ENCODE measurements around the gene CLDN24. TPM values are rescaled to one million over a fixed set of nuclear protein-coding genes. Genes with fewer than 3 reads are reported as not detected.
"Not testable (repeated sequence)": the region's sequence is repeated elsewhere in the genome, so short reads cannot be mapped to it uniquely, and the experiment has no call there.

CLDN24 gene
- total RNA-seq, 1 donor from 2014 or later, result not detected

DNA sequence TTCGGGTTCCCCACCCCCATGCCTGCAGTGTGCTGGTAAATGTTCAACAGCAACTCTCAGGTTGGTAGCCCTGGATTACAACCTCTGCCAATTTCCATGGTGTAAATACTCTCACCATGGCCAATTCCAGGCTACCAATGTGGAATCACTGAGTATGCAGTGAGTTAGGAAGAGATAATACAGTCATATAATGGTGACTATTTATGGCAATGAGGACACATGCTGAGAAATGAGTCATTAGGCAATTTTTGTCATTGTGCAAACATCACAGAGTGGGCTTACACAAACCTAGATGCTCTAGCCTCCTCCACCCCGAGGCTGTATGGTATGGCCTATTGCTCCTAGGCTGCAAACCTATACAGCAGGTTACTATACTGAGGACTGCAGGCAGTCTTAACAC is 4.6 kb upstream of the CLDN24 start:
- TF ChIP-seq, protein P1, sequence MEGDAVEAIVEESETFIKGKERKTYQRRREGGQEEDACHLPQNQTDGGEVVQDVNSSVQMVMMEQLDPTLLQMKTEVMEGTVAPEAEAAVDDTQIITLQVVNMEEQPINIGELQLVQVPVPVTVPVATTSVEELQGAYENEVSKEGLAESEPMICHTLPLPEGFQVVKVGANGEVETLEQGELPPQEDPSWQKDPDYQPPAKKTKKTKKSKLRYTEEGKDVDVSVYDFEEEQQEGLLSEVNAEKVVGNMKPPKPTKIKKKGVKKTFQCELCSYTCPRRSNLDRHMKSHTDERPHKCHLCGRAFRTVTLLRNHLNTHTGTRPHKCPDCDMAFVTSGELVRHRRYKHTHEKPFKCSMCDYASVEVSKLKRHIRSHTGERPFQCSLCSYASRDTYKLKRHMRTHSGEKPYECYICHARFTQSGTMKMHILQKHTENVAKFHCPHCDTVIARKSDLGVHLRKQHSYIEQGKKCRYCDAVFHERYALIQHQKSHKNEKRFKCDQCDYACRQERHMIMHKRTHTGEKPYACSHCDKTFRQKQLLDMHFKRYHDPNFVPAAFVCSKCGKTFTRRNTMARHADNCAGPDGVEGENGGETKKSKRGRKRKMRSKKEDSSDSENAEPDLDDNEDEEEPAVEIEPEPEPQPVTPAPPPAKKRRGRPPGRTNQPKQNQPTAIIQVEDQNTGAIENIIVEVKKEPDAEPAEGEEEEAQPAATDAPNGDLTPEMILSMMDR (IDR thresholded peaks at IDR 0.05; ENCODE audit: unreplicated experiment), result no peak
- H3K4me1 Mint-ChIP-seq, result peaks cover 7% of the 10 kb centered on the region
- no peak overlapping the region for H3K27ac Mint-ChIP-seq
- peaks cover 2% of the 10 kb centered on the region for H3K27me3 Mint-ChIP-seq (ENCODE audit: low read depth)
- H3K9me3 Mint-ChIP-seq, result peaks cover 20% of the 10 kb centered on the region
- H3K36me3 Mint-ChIP-seq, result peaks cover 18% of the 10 kb centered on the region
- DNase-seq (ENCODE audit: low spot score in 2 of 2, unreplicated experiment in 2 of 2), result no peak
- no peak overlapping the region for H3K4me3 Mint-ChIP-seq

- H3K27me3 Mint-ChIP-seq (ENCODE audit: low read depth); DNase-seq (ENCODE audit: low spot score in 2 of 2, unreplicated experiment in 2 of 2); H3K27ac Mint-ChIP-seq; H3K4me3 Mint-ChIP-seq; H3K4me1 Mint-ChIP-seq: not testable (repeated sequence)
- H3K9me3 Mint-ChIP-seq, result peaks cover 20% of the 10 kb centered on the region
- H3K36me3 Mint-ChIP-seq, result peaks cover 18% of the 10 kb centered on the region
Measured at GRCh38 chr4:183326387-183326786, 4.2 kb upstream of the CLDN24 start.

GRCh38 chr4:183324619-183325018 is 2.4 kb upstream of the CLDN24 start:
- Mint-ChIP-seq H3K4me3 (no peak overlapping the region), H3K36me3 (peaks cover 20% of the 10 kb centered on the region), H3K9me3 (peaks cover 20% of the 10 kb centered on the region), H3K27me3 (ENCODE audit: low read depth) (no peaks in the 10 kb centered on the region), H3K4me1 (peaks cover 20% of the 10 kb centered on the region), H3K27ac (no peak overlapping the region)
- TF ChIP-seq, protein P1 (IDR thresholded peaks at IDR 0.05; ENCODE audit: unreplicated experiment), result no peak
- no peak for DNase-seq (ENCODE audit: low spot score in 2 of 2, unreplicated experiment in 2 of 2)

DNA sequence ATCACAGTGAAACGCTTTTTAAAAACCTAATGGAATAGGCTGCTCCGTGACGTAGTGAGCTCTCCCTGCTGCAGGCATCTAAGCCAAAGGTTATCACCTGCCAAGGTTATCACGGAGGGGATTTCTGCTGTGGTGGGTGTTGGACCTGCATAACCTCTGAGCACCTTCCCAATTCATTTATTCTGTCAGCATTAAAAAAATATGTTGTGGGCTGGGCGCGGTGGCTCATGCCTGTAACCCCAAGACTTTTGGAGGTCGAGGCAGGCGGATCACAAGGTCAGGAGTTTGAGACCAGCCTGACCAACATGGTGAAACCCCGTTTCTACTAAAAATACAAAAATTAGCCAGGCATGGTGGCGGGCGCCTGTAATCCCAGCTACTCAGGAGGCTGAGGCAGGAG is 1.8 kb upstream of the CLDN24 start:
- Mint-ChIP-seq H3K36me3 (peaks cover 22% of the 10 kb centered on the region), H3K4me1 (peaks cover 19% of the 10 kb centered on the region), H3K9me3 (peaks cover 15% of the 10 kb centered on the region)
- H3K27ac Mint-ChIP-seq; H3K27me3 Mint-ChIP-seq (ENCODE audit: low read depth); H3K4me3 Mint-ChIP-seq; DNase-seq (ENCODE audit: low spot score in 2 of 2, unreplicated experiment in 2 of 2): not testable (repeated sequence)

DNA sequence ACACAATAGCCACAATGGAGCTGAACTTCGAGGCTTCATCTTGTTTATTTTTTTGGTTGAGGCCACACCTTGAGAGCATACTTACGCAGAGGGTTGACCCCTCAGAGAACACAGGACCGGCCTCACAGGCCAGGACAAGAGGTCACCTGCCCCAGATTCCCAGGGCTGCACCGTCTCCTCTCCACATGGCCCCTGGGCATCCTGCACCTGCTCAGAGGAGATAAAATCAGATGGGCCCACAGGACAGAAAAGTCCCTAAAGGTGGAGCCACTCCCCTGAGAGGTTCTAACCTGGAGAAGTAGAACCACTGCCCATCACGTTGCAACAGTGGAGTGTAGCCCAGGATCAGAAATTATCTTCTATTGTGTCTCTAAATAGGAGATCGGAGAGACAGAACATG is 1.1 kb upstream of the CLDN24 start:
- Mint-ChIP-seq H3K27me3 (ENCODE audit: low read depth) (no peaks in the 10 kb centered on the region), H3K9me3 (peaks cover 13% of the 10 kb centered on the region), H3K4me1 (peaks cover 13% of the 10 kb centered on the region), H3K4me3 (no peak overlapping the region), H3K36me3 (peaks cover 26% of the 10 kb centered on the region), H3K27ac (no peak overlapping the region)
- TF ChIP-seq, protein P1 (IDR thresholded peaks at IDR 0.05; ENCODE audit: unreplicated experiment), result no peak
- DNase-seq (ENCODE audit: low spot score in 2 of 2, unreplicated experiment in 2 of 2), result no peak

GRCh38 chr4:183321516-183321915 is 710 bp downstream of the CLDN24 start:
- peaks cover 10% of the 10 kb centered on the region for H3K9me3 Mint-ChIP-seq
- DNase-seq (ENCODE audit: low spot score in 2 of 2, unreplicated experiment in 2 of 2), result no peak
- TF ChIP-seq, protein P1 (IDR thresholded peaks at IDR 0.05; ENCODE audit: unreplicated experiment), result no peak
- H3K27ac Mint-ChIP-seq, result no peak overlapping the region
- H3K27me3 Mint-ChIP-seq (ENCODE audit: low read depth), result no peaks in the 10 kb centered on the region
- no peak overlapping the region for H3K4me3 Mint-ChIP-seq
- peaks cover 13% of the 10 kb centered on the region for H3K4me1 Mint-ChIP-seq
- H3K36me3 Mint-ChIP-seq, result peaks cover 23% of the 10 kb centered on the region

GRCh38 chr4:183321079-183321478 is 1.1 kb downstream of the CLDN24 start:
- Mint-ChIP-seq H3K4me3 (no peak overlapping the region), H3K27ac (peak overlapping the region; percentile 40), H3K36me3 (peaks cover 18% of the 10 kb centered on the region), H3K4me1 (peaks cover 13% of the 10 kb centered on the region), H3K27me3 (ENCODE audit: low read depth) (no peaks in the 10 kb centered on the region), H3K9me3 (peaks cover 5% of the 10 kb centered on the region)
- no peak for DNase-seq (ENCODE audit: low spot score in 2 of 2, unreplicated experiment in 2 of 2)
- TF ChIP-seq, protein P1 (IDR thresholded peaks at IDR 0.05; ENCODE audit: unreplicated experiment), result no peak

Data from mesothelial cell of epicardium (in vitro differentiated cells).